ENCODE measurements around the gene PAQR8. TPM values are rescaled to one million over a fixed set of nuclear protein-coding genes. Genes with fewer than 3 reads are reported as not detected.
"Not testable (repeated sequence)": the region's sequence is repeated elsewhere in the genome, so short reads cannot be mapped to it uniquely, and the experiment has no call there.

PAQR8 gene
- total and polyA plus RNA-seq, 3 experiments from 2014 or later = 10.2 to 17.9 (median 11.7) TPM

- H3K27me3 Mint-ChIP-seq = peaks cover 0 to 3% of the 10 kb centered on the region in 2 donors
- no peak for DNase-seq
- no peaks in the 10 kb centered on the region for H3K27me3 ChIP-seq (ENCODE audit: insufficient read depth, low read length, poor library complexity, severe bottlenecking)
- H3K4me1 Mint-ChIP-seq = peaks cover 4 to 7% (median 7%) of the 10 kb centered on the region in 3 donors
- H3K9me3 Mint-ChIP-seq = no peaks in the 10 kb centered on the region
- H3K36me3 Mint-ChIP-seq = no peaks in the 10 kb centered on the region
- H3K4me1 ChIP-seq (ENCODE audit: insufficient read depth, low read length) = peaks cover 15% of the 10 kb centered on the region
- no peak overlapping the region for H3K27ac ChIP-seq (ENCODE audit: low read depth, low read length)
- H3K9me3 ChIP-seq (ENCODE audit: low read length) = no peaks in the 10 kb centered on the region
- no peak overlapping the region for H3K4me3 ChIP-seq (ENCODE audit: low read length)
- ChIA-PET CTCF (no interaction called here), POLR2A (no interaction called here)
- no peak overlapping the region for H3K27ac Mint-ChIP-seq
- H3K36me3 ChIP-seq (ENCODE audit: insufficient read depth, low read length) = no peaks in the 10 kb centered on the region
- H3K4me3 Mint-ChIP-seq = no peak overlapping the region
Observed at GRCh38 chr6:52423448-52423847, 61.5 kb downstream of the PAQR8 start.

DNA sequence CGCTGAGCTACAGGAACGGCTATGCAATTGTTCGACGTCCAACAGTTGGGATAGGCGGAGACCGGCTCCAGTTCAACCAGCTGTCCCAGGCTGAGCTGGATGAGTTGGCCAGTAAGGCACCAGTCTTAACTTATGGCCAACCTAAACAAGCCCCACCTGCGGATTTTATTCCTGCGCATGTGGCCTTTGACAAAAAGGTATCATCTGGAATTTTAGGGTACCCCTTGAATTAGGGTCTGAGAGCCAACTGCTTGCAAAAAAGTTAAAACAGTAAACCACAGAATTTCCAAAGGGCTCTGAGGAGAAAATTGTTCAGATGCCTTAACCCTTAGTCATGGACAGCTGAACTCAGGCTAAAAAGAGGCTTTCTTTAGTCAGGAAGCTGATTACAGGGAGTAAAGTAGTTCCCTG, 62.0 kb downstream of the PAQR8 start:
- Mint-ChIP-seq H3K27me3 (peaks cover 0 to 3% of the 10 kb centered on the region in 2 donors), H3K27ac (no peak overlapping the region), H3K9me3 (no peaks in the 10 kb centered on the region), H3K4me1 (peaks cover 4 to 7% (median 7%) of the 10 kb centered on the region in 3 donors), H3K4me3 (no peak overlapping the region), H3K36me3 (no peaks in the 10 kb centered on the region)
- Histone ChIP-seq H3K27ac (ENCODE audit: low read depth, low read length) (no peak overlapping the region), H3K9me3 (ENCODE audit: low read length) (no peaks in the 10 kb centered on the region), H3K4me3 (ENCODE audit: low read length) (no peak overlapping the region), H3K36me3 (ENCODE audit: insufficient read depth, low read length) (no peaks in the 10 kb centered on the region), H3K4me1 (ENCODE audit: insufficient read depth, low read length) (peaks cover 15% of the 10 kb centered on the region), H3K27me3 (ENCODE audit: insufficient read depth, low read length, poor library complexity, severe bottlenecking) (no peaks in the 10 kb centered on the region)
- ChIA-PET POLR2A (no interaction called here), CTCF (no interaction called here)
- DNase-seq = no peak

DNA sequence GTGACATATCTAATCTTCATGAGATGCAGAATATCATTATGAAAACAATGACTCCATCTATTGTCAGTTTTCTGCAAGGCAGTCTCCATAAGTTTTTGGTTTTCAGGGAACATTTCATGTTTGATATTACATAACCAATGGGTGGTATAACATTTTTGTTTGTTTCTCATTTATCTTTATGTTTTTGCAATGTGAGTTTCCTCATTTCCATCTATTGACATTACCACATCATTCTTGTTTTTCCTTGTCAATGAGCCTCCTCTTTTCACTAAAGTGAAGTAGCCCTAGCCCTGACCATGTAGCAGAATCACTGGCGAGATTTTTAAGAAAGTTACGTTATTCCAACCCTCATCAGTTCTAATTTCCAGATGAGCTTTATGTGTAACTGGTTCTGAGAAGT, 62.6 kb downstream of the PAQR8 start:
- H3K9me3 Mint-ChIP-seq = no peaks in the 10 kb centered on the region
- ChIA-PET POLR2A (no interaction called here), CTCF (interaction anchor here (1.6 kb wide), 1 partner anchor 9 kb away, joined by 5 read pairs; no protein-coding TSS in a partner anchor)
- no peak for DNase-seq
- no peaks in the 10 kb centered on the region for H3K27me3 ChIP-seq (ENCODE audit: insufficient read depth, low read length, poor library complexity, severe bottlenecking)
- no peak overlapping the region for H3K4me3 Mint-ChIP-seq
- H3K4me1 Mint-ChIP-seq = peaks cover 0 to 3% (median 2%) of the 10 kb centered on the region in 3 donors
- H3K4me1 ChIP-seq (ENCODE audit: insufficient read depth, low read length) = peaks cover 11% of the 10 kb centered on the region
- H3K36me3 Mint-ChIP-seq = no peaks in the 10 kb centered on the region
- no peak overlapping the region for H3K4me3 ChIP-seq (ENCODE audit: low read length)
- H3K27ac Mint-ChIP-seq = no peak overlapping the region
- H3K9me3 ChIP-seq (ENCODE audit: low read length) = no peaks in the 10 kb centered on the region
- H3K27ac ChIP-seq (ENCODE audit: low read depth, low read length) = no peak overlapping the region
- no peaks in the 10 kb centered on the region for H3K36me3 ChIP-seq (ENCODE audit: insufficient read depth, low read length)
- peaks cover 0 to 2% of the 10 kb centered on the region in 2 donors for H3K27me3 Mint-ChIP-seq

- Mint-ChIP-seq H3K4me3 (no peak overlapping the region), H3K4me1 (no peaks in the 10 kb centered on the region), H3K27me3 (no peaks in the 10 kb centered on the region), H3K9me3 (no peaks in the 10 kb centered on the region), H3K36me3 (peaks cover 0 to 3% (median 0%) of the 10 kb centered on the region in 3 donors), H3K27ac (no peak overlapping the region)
- Histone ChIP-seq H3K36me3 (ENCODE audit: insufficient read depth, low read length) (no peaks in the 10 kb centered on the region), H3K9me3 (ENCODE audit: low read length) (no peaks in the 10 kb centered on the region), H3K27ac (ENCODE audit: low read depth, low read length) (no peak overlapping the region), H3K4me1 (ENCODE audit: insufficient read depth, low read length) (no peaks in the 10 kb centered on the region), H3K4me3 (ENCODE audit: low read length) (no peak overlapping the region), H3K27me3 (ENCODE audit: insufficient read depth, low read length, poor library complexity, severe bottlenecking) (no peaks in the 10 kb centered on the region)
- ChIA-PET POLR2A (no interaction called here), CTCF (no interaction called here)
- no peak for DNase-seq
Observed at GRCh38 chr6:52426667-52427066, 64.7 kb downstream of the PAQR8 start.

GRCh38 chr6:52433294-52433693, 71.3 kb downstream of the PAQR8 start:
- POLR2A ChIA-PET; H3K27ac Mint-ChIP-seq; H3K36me3 ChIP-seq (ENCODE audit: insufficient read depth, low read length); H3K36me3 Mint-ChIP-seq; H3K4me1 Mint-ChIP-seq; H3K4me1 ChIP-seq (ENCODE audit: insufficient read depth, low read length); DNase-seq; H3K4me3 ChIP-seq (ENCODE audit: low read length); H3K27me3 Mint-ChIP-seq; H3K9me3 Mint-ChIP-seq; H3K9me3 ChIP-seq (ENCODE audit: low read length); H3K27me3 ChIP-seq (ENCODE audit: insufficient read depth, low read length, poor library complexity, severe bottlenecking); H3K4me3 Mint-ChIP-seq; CTCF ChIA-PET; H3K27ac ChIP-seq (ENCODE audit: low read depth, low read length): not testable (repeated sequence)

GRCh38 chr6:52435345-52435744, 73.4 kb downstream of the PAQR8 start:
- ChIA-PET CTCF (no interaction called here), POLR2A (no interaction called here)
- no peaks in the 10 kb centered on the region for H3K9me3 ChIP-seq (ENCODE audit: low read length)
- H3K4me1 ChIP-seq (ENCODE audit: insufficient read depth, low read length) = no peaks in the 10 kb centered on the region
- H3K27me3 Mint-ChIP-seq = peaks cover 0 to 2% of the 10 kb centered on the region in 2 donors
- no peak overlapping the region for H3K4me3 ChIP-seq (ENCODE audit: low read length)
- H3K9me3 Mint-ChIP-seq = no peaks in the 10 kb centered on the region
- H3K27me3 ChIP-seq (ENCODE audit: insufficient read depth, low read length, poor library complexity, severe bottlenecking) = no peaks in the 10 kb centered on the region
- no peaks in the 10 kb centered on the region for H3K36me3 ChIP-seq (ENCODE audit: insufficient read depth, low read length)
- no peaks in the 10 kb centered on the region for H3K4me1 Mint-ChIP-seq
- DNase-seq = no peak
- no peak overlapping the region for H3K27ac ChIP-seq (ENCODE audit: low read depth, low read length)
- no peak overlapping the region for H3K27ac Mint-ChIP-seq
- H3K4me3 Mint-ChIP-seq = no peak overlapping the region
- H3K36me3 Mint-ChIP-seq = peaks cover 2 to 4% (median 3%) of the 10 kb centered on the region in 3 donors

DNA sequence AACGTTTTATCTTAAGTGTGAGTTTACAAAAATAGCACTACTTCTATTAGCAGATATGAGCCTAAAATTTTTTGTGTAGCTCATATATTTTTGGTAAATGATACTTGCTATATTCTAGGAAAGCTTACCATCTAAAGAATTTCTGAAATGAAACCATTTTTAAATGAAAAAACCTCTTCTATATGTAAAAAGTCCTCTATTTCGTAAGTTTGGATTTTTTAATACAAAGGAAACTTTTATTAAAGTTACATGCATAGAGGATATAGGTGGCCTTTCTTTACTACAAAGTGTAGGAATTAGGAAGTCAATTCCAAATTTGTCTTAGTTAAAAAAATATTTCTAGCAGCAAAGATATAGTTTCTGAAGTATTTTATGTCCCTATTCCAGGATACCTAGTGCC, 77.0 kb downstream of the PAQR8 start:
- H3K36me3 Mint-ChIP-seq = peaks cover 2 to 6% (median 3%) of the 10 kb centered on the region in 3 donors
- CTCF ChIA-PET = no interaction called here

GRCh38 chr6:52454556-52454955, 92.6 kb downstream of the PAQR8 start:
- Histone ChIP-seq H3K36me3 (ENCODE audit: insufficient read depth, low read length) (no peaks in the 10 kb centered on the region), H3K9me3 (ENCODE audit: low read length) (no peaks in the 10 kb centered on the region), H3K4me1 (ENCODE audit: insufficient read depth, low read length) (no peaks in the 10 kb centered on the region), H3K4me3 (ENCODE audit: low read length) (no peak overlapping the region), H3K27me3 (ENCODE audit: insufficient read depth, low read length, poor library complexity, severe bottlenecking) (no peaks in the 10 kb centered on the region), H3K27ac (ENCODE audit: low read depth, low read length) (no peak overlapping the region)
- H3K4me3 Mint-ChIP-seq = no peak overlapping the region
- POLR2A ChIA-PET = no interaction called here
- DNase-seq = no peak
- CTCF ChIA-PET = no interaction called here
- no peak overlapping the region for H3K27ac Mint-ChIP-seq
- H3K36me3 Mint-ChIP-seq = peaks cover 18 to 31% (median 23%) of the 10 kb centered on the region in 3 donors
- H3K27me3 Mint-ChIP-seq = peaks cover 3 to 6% of the 10 kb centered on the region in 2 donors
- no peaks in the 10 kb centered on the region for H3K4me1 Mint-ChIP-seq
- H3K9me3 Mint-ChIP-seq = peaks cover 11 to 22% (median 20%) of the 10 kb centered on the region in 5 donors

More for the DNA sequence above, 77.0 kb downstream of the PAQR8 start:
- Mint-ChIP-seq H3K4me1 (no peaks in the 10 kb centered on the region), H3K27me3 (peaks cover 0 to 2% of the 10 kb centered on the region in 2 donors), H3K27ac (no peak overlapping the region), H3K4me3 (no peak overlapping the region), H3K9me3 (peaks cover 0 to 4% (median 0%) of the 10 kb centered on the region in 5 donors)
- Histone ChIP-seq H3K27ac (ENCODE audit: low read depth, low read length) (no peak overlapping the region), H3K4me3 (ENCODE audit: low read length) (no peak overlapping the region), H3K27me3 (ENCODE audit: insufficient read depth, low read length, poor library complexity, severe bottlenecking) (no peaks in the 10 kb centered on the region), H3K4me1 (ENCODE audit: insufficient read depth, low read length) (no peaks in the 10 kb centered on the region), H3K9me3 (ENCODE audit: low read length) (no peaks in the 10 kb centered on the region), H3K36me3 (ENCODE audit: insufficient read depth, low read length) (no peaks in the 10 kb centered on the region)
- POLR2A ChIA-PET = no interaction called here
- DNase-seq = no peak

- Mint-ChIP-seq H3K9me3 (peaks cover 0 to 4% (median 3%) of the 10 kb centered on the region in 5 donors), H3K27me3 (peaks cover 0 to 4% of the 10 kb centered on the region in 2 donors), H3K4me3 (no peak overlapping the region), H3K36me3 (peaks cover 6 to 15% (median 11%) of the 10 kb centered on the region in 3 donors), H3K4me1 (no peaks in the 10 kb centered on the region), H3K27ac (no peak overlapping the region)
- H3K27ac ChIP-seq (ENCODE audit: low read depth, low read length) = no peak overlapping the region
- no peak for DNase-seq
- H3K4me3 ChIP-seq (ENCODE audit: low read length) = no peak overlapping the region
- H3K36me3 ChIP-seq (ENCODE audit: insufficient read depth, low read length) = no peaks in the 10 kb centered on the region
- H3K27me3 ChIP-seq (ENCODE audit: insufficient read depth, low read length, poor library complexity, severe bottlenecking) = no peaks in the 10 kb centered on the region
- ChIA-PET POLR2A (no interaction called here), CTCF (no interaction called here)
- H3K9me3 ChIP-seq (ENCODE audit: low read length) = no peaks in the 10 kb centered on the region
- H3K4me1 ChIP-seq (ENCODE audit: insufficient read depth, low read length) = no peaks in the 10 kb centered on the region
Observed at GRCh38 chr6:52457096-52457495, 95.1 kb downstream of the PAQR8 start.

Measured in CD8-positive, alpha-beta memory T cell (primary cell).